HL-60 (cell line): ENCODE measurements around the gene VCP.

ENCODE experiments used
- CTCF ChIP-seq: IDR thresholded peaks from one replicate; pipeline ENCODE4 v1.5.1; 2011; ENCODE audit warnings: low read length, control low read depth, inconsistent platforms; ENCODE audit not compliant: insufficient read depth
- POLR2AphosphoS5 ChIP-seq: IDR thresholded peaks from 2 replicates; pipeline ENCODE4 v1.6.1; 2012; ENCODE audit warnings: low read depth
- REST ChIP-seq: IDR thresholded peaks from 2 replicates; pipeline ENCODE4 v1.6.1; 2012; ENCODE audit warnings: low read depth; ENCODE audit not compliant: insufficient replicate concordance

DNA sequence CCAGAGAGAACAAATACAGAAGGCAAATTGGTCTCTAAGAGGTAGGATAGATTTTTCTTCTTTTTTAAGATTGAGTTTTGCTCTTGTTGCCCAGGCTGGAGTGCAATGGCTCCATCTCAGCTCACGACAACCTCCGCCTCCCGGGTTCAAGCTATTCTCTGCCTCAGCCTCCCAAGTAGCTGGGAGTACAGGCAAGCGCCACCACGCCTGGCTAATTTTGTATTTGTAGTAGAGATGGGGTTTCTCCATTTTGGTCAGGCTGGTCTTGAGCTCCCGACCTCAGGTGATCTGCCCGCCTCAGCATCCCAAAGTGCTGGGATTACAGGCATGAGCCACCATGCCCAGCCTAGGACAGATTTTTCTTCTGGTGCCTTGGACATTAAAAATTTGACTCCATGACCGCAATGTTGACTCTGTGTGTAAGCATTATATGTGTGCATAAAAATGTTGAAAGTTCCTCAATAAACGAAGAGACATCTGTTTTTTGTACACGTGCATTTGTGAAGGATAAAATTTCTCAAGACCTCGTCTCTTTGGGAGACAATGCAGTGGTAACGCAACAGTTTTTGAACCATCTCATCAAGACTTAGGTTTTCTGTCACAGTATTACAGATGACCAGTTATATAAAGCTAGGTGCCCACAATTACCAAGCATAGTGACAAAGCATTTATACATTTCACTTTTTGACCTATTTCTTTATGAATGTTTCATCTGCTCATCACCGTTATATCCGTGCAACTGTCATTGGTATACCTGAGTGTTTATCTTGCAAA is 17.4 kb downstream of the VCP start:
- TF ChIP-seq CTCF, result no peak
- no peak for TF ChIP-seq REST
- TF ChIP-seq POLR2AphosphoS5, result no peak
